DOHH2 (cell line): ENCODE measurements around the gene C1QTNF2.

ENCODE experiments used
- EZH2phosphoT487 ChIP-seq: fragments of 200-600 bp; sonication (generic); IDR thresholded peaks from 2 replicates; pipeline ENCODE4 v1.6.1; 2017; ENCODE audit warnings: borderline replicate concordance, mild to moderate bottlenecking, antibody characterized with exemption, low read length, moderate library complexity, mixed read lengths
- TF ChIP-seq, protein P1 (sequence below): fragments of 200-600 bp; sonication (generic); IDR thresholded peaks from one replicate; pipeline ENCODE4 v1.5.1; 2014; ENCODE audit warnings: antibody characterized with exemption, mild to moderate bottlenecking, low read depth, low read length; ENCODE audit not compliant: poor library complexity, severe bottlenecking

DNA sequence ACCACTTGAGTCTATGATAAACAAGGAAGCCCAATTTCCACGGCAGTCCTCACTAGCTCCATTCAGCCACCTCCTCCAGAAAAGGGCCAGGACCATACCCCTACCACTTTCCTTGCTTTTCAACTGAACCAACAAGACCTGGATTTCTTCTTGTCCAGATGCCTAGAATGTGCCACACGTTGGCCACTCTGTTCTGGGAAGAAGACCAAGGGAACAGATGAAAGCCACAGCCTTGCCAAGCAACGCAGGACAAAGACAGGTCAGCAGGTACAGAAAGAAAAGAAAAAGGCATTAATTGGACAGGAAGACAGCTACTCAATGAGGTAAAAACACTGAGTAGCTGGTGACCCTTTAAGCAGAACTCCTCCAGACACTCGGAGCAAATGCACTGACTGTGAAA is 60.3 kb downstream of the C1QTNF2 start:
- TF ChIP-seq, protein P1, sequence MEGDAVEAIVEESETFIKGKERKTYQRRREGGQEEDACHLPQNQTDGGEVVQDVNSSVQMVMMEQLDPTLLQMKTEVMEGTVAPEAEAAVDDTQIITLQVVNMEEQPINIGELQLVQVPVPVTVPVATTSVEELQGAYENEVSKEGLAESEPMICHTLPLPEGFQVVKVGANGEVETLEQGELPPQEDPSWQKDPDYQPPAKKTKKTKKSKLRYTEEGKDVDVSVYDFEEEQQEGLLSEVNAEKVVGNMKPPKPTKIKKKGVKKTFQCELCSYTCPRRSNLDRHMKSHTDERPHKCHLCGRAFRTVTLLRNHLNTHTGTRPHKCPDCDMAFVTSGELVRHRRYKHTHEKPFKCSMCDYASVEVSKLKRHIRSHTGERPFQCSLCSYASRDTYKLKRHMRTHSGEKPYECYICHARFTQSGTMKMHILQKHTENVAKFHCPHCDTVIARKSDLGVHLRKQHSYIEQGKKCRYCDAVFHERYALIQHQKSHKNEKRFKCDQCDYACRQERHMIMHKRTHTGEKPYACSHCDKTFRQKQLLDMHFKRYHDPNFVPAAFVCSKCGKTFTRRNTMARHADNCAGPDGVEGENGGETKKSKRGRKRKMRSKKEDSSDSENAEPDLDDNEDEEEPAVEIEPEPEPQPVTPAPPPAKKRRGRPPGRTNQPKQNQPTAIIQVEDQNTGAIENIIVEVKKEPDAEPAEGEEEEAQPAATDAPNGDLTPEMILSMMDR, result no peak
- TF ChIP-seq EZH2phosphoT487, result no peak
